NCI-H446 treated with DMSO at 0.1 percent for 48 hours (cell line): ENCODE results near the gene SLC44A3.

ENCODE experiments used
- DNase-seq: peaks from one replicate; lab custom pipeline; 2025; lab: John Stamatoyannopoulos, UW

The SLC44A3 gene

GRCh38 chr1:94908190-94908589 lies 88.0 kb downstream of the SLC44A3 start:
- no peak for DNase-seq

- no peak for DNase-seq
Observed at GRCh38 chr1:94908965-94909364, 88.8 kb downstream of the SLC44A3 start.

- DNase-seq = no peak
Observed at GRCh38 chr1:94909486-94909885, 89.3 kb downstream of the SLC44A3 start.

- no peak for DNase-seq
Observed at GRCh38 chr1:94912263-94913184, 92.4 kb downstream of the SLC44A3 start.

GRCh38 chr1:94917251-94917650 lies 97.1 kb downstream of the SLC44A3 start:
- DNase-seq = no peak

- no peak for DNase-seq
Observed at GRCh38 chr1:94919241-94920030, 99.3 kb downstream of the SLC44A3 start.

- no peak for DNase-seq
Observed at GRCh38 chr1:94920061-94920460, 99.9 kb downstream of the SLC44A3 start.

GRCh38 chr1:94921977-94922376 lies 101.8 kb downstream of the SLC44A3 start:
- DNase-seq = no peak

- DNase-seq = no peak
Observed at GRCh38 chr1:94922761-94923331, 102.7 kb downstream of the SLC44A3 start.

GRCh38 chr1:94925004-94925403 lies 104.8 kb downstream of the SLC44A3 start:
- peak; percentile 9 for DNase-seq

GRCh38 chr1:94925561-94926125 lies 105.5 kb downstream of the SLC44A3 start:
- peak; percentile 85 for DNase-seq

- peak; percentile 64 for DNase-seq
Observed at GRCh38 chr1:94926126-94926914, 106.2 kb downstream of the SLC44A3 start.

- peak; percentile 91 for DNase-seq
Observed at GRCh38 chr1:94926915-94927404, 106.8 kb downstream of the SLC44A3 start, which contains the start of gene CNN3. Gene CNN3 (minus strand): TSS chr1:94927110. CDS start chr1:94926894, 216 bp downstream.

GRCh38 chr1:94927405-94928175 lies 107.4 kb downstream of the SLC44A3 start:
- DNase-seq = peak; percentile 14

- no peak for DNase-seq
Observed at GRCh38 chr1:94928293-94928939, 108.3 kb downstream of the SLC44A3 start.

- DNase-seq = no peak
Observed at GRCh38 chr1:94929351-94930217, 109.4 kb downstream of the SLC44A3 start.

- no peak for DNase-seq
Observed at GRCh38 chr1:94931254-94931841, 111.2 kb downstream of the SLC44A3 start.

GRCh38 chr1:94934551-94934950 lies 114.4 kb downstream of the SLC44A3 start:
- DNase-seq = no peak
